ENCODE results near the gene SLC16A12. TPM values are rescaled to one million over a fixed set of nuclear protein-coding genes. Genes with fewer than 3 reads are reported as not detected.

SLC16A12 gene
- total RNA-seq, 6 donors from 2014 or later = 1.3 to 4.4 (median 3.5) TPM

DNA sequence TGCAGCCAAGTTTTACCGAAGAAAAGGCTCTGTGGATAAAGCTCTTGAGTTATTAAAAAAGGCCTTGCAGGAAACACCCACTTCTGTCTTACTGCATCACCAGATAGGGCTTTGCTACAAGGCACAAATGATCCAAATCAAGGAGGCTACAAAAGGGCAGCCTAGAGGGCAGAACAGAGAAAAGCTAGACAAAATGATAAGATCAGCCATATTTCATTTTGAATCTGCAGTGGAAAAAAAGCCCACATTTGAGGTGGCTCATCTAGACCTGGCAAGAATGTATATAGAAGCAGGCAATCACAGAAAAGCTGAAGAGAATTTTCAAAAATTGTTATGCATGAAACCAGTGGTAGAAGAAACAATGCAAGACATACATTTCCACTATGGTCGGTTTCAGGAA, 132.4 kb downstream of the SLC16A12 start:
- no peak for DNase-seq
- no peak overlapping the region for H3K27ac ChIP-seq
- no peaks in the 10 kb centered on the region for H3K9me3 ChIP-seq
- no peak for ATAC-seq (ENCODE audit: low FRiP score in 2 of 2)
- TF ChIP-seq POLR2AphosphoS5 (IDR thresholded peaks at IDR 0.05) (no peak), EP300 (IDR thresholded peaks at IDR 0.05) (no peak), POLR2A (IDR thresholded peaks at IDR 0.05) (no peak)
- TF ChIP-seq, protein P1, sequence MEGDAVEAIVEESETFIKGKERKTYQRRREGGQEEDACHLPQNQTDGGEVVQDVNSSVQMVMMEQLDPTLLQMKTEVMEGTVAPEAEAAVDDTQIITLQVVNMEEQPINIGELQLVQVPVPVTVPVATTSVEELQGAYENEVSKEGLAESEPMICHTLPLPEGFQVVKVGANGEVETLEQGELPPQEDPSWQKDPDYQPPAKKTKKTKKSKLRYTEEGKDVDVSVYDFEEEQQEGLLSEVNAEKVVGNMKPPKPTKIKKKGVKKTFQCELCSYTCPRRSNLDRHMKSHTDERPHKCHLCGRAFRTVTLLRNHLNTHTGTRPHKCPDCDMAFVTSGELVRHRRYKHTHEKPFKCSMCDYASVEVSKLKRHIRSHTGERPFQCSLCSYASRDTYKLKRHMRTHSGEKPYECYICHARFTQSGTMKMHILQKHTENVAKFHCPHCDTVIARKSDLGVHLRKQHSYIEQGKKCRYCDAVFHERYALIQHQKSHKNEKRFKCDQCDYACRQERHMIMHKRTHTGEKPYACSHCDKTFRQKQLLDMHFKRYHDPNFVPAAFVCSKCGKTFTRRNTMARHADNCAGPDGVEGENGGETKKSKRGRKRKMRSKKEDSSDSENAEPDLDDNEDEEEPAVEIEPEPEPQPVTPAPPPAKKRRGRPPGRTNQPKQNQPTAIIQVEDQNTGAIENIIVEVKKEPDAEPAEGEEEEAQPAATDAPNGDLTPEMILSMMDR (IDR thresholded peaks at IDR 0.05) = no peak
- peaks cover 0 to 12% (median under 1%) of the 10 kb centered on the region in 4 donors for H3K4me1 ChIP-seq
- H3K4me3 ChIP-seq = no peak overlapping the region
- WGBS, 2 donors = 93 to 94% methylated on average over 2 of the region's 2 CpGs
- H3K27me3 ChIP-seq = no peaks in the 10 kb centered on the region
- H3K36me3 ChIP-seq = peaks cover 0 to 19% (median 3%) of the 10 kb centered on the region in 4 donors

DNA sequence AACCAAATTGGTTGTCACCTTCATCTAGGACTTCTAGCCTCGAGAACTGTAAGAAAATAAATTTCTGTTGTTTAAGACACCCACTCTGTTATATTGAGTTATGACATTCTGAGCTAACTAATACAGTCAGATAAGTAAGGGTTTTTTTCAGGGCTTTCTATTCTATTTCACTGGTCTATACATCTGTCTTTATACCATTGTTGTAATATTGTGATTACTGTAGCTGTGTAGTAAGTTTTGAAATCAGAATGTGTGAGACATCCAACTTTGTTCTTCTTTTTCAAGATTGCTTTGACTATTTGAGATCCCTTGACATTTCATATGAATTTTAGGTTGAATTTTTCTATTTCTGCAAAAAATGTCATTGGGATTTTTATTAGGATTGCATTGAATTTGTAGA, 135.4 kb downstream of the SLC16A12 start:
- Histone ChIP-seq H3K36me3 (peaks cover 0 to 19% (median 3%) of the 10 kb centered on the region in 4 donors), H3K4me1 (peaks cover 0 to 19% (median 3%) of the 10 kb centered on the region in 4 donors), H3K27ac (no peak overlapping the region), H3K4me3 (no peak overlapping the region), H3K27me3 (no peaks in the 10 kb centered on the region), H3K9me3 (no peaks in the 10 kb centered on the region)
- ATAC-seq (ENCODE audit: low FRiP score in 2 of 2) (no peak), DNase-seq (no peak)
- 76 to 84% methylated on average over 1 of the region's 1 CpG for WGBS, 2 donors
- TF ChIP-seq, protein P1 (IDR thresholded peaks at IDR 0.05) = no peak

DNA sequence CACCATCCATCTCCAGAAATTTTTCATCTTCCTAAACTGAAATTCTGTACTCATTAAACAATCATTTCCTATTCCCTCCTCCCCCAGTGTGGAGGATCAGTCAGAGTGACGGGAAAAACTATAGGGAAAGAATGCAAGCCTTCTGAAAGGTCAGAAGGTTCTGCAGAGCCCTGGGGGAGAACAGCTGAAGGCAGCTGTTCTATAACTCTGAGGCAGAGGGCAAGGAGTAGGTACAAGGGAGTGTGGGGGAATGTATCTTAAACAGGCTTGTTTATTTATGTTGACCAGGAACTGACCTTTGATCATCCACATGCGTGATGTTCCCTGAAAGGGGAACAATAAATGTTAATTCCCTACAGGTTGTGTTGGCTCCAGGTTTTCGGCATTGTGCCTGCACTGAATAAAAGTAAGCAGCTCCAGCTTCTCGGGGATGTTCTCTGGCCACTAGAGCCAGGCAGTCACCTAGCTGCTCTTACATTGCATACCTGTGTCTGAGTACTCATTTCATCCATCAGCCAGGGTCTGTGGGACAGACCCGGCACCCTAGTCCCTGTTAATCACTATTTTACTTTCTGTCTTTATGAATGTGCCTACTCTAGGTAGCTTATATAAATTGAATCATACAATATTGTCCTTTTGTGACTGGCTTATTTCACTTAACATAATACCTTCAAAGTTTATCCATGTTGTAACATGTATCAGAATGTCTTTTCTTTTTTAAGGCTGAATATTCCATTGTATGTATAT, 137.2 kb downstream of the SLC16A12 start:
- ATAC-seq (ENCODE audit: low FRiP score in 2 of 2) (no peak), DNase-seq (no peak)
- peak overlapping the region in 1 of 4 donors; percentile 44 for H3K27ac ChIP-seq
- H3K36me3 ChIP-seq = peaks cover 0 to 11% (median 3%) of the 10 kb centered on the region in 4 donors
- WGBS, 2 donors = 68 to 71% methylated on average over 5 of the region's 5 CpGs
- peaks cover 8 to 32% (median 17%) of the 10 kb centered on the region in 4 donors for H3K4me1 ChIP-seq
- no peaks in the 10 kb centered on the region for H3K27me3 ChIP-seq
- no peak overlapping the region for H3K4me3 ChIP-seq
- TF ChIP-seq POLR2AphosphoS5 (IDR thresholded peaks at IDR 0.05) = no peak
- TF ChIP-seq EP300 (IDR thresholded peaks at IDR 0.05) = no peak
- TF ChIP-seq, protein P1 (IDR thresholded peaks at IDR 0.05) = no peak
- TF ChIP-seq POLR2A (IDR thresholded peaks at IDR 0.05) = no peak
- H3K9me3 ChIP-seq = no peaks in the 10 kb centered on the region

DNA sequence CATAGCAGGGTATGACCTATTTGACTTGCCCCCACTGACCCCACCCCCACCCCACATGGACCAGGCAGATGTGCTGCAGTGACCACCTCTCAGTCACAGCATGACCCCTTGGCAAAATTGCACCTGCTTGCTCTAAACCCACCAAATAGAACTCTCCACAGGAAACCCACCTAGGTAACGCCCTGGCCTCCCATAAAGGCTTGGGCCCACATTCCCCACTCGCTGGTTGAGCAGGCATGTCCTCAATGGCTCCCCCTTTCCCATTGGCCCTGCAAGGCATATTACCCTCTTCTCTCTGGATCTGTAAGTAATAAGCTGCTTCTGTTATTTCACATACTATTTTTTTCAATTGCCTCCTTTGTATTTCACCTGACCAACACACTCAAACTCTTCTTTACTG, 140.3 kb downstream of the SLC16A12 start:
- H3K27me3 ChIP-seq = no peaks in the 10 kb centered on the region
- DNase-seq (no peak), ATAC-seq (ENCODE audit: low FRiP score in 2 of 2) (no peak)
- no peaks in the 10 kb centered on the region for H3K9me3 ChIP-seq
- no peak for TF ChIP-seq POLR2AphosphoS5 (IDR thresholded peaks at IDR 0.05)
- TF ChIP-seq, protein P1 (IDR thresholded peaks at IDR 0.05) = no peak
- TF ChIP-seq EP300 (IDR thresholded peaks at IDR 0.05) = no peak
- no peak for TF ChIP-seq POLR2A (IDR thresholded peaks at IDR 0.05)
- H3K4me3 ChIP-seq = no peak overlapping the region
- 93% methylated on average over 2 of the region's 2 CpGs for WGBS, 2 donors
- H3K27ac ChIP-seq = peak overlapping the region in 1 of 4 donors; percentile 23
- no peaks in the 10 kb centered on the region for H3K36me3 ChIP-seq
- H3K4me1 ChIP-seq = peaks cover 21 to 43% (median 33%) of the 10 kb centered on the region in 4 donors

DNA sequence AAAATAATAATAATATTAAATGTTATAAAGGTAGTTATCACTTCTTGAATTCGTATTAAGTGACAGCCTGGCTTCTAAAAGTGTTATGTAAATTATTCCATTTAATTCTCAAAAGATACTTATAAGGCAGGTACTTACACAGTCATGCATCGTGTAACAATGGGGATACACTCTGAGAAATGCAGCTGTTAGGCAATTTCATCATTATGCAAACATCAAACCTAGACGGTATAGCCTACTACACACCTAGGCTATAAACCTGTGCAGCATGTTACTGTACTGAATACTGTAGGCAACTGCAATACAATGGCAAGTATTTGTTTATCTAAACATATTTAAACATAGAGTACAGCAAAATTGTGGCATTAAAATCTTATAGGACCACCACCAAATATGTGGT, 141.5 kb downstream of the SLC16A12 start:
- Histone ChIP-seq H3K27me3 (no peaks in the 10 kb centered on the region), H3K27ac (peak overlapping the region; percentile 74 to 87 (median 84)), H3K4me1 (peaks cover 21 to 41% (median 31%) of the 10 kb centered on the region in 4 donors), H3K9me3 (no peaks in the 10 kb centered on the region), H3K4me3 (peak overlapping the region in 3 of 4 donors; percentile 44 to 61 (median 59)), H3K36me3 (no peaks in the 10 kb centered on the region)
- 19 to 26% methylated on average over 3 of the region's 3 CpGs for WGBS, 2 donors
- no peak for ATAC-seq (ENCODE audit: low FRiP score in 2 of 2)
- TF ChIP-seq EP300 (IDR thresholded peaks at IDR 0.05) = no peak
- TF ChIP-seq POLR2A (IDR thresholded peaks at IDR 0.05) = no peak
- DNase-seq = no peak
